GM12878 (cell line): ENCODE data around the gene FIZ1. TPM values are rescaled to one million over a fixed set of nuclear protein-coding genes. Genes with fewer than 3 reads are reported as not detected.
A peak's percentile ranks its signal among the peaks of the same experiment; 100 is the strongest.

ENCODE experiments used
- BMI1 ChIP-seq: fragments of 450-650 bp; IDR thresholded peaks from 2 replicates; pipeline ENCODE4 v1.6.1; 2016; ENCODE audit warnings: mild to moderate bottlenecking, moderate library complexity, borderline replicate concordance
- ELK1 ChIP-seq: IDR thresholded peaks from 2 replicates; pipeline ENCODE4 v1.6.1; 2012; ENCODE audit warnings: low read depth, low read length, improper control_type of control experiment
- FOXM1 ChIP-seq: IDR thresholded peaks from 2 replicates; pipeline ENCODE4 v1.6.1; 2012; ENCODE audit warnings: low read depth, mild to moderate bottlenecking, inconsistent platforms, low read length, moderate library complexity
- NFXL1 ChIP-seq: fragments of 450-650 bp; IDR thresholded peaks from 2 replicates; pipeline ENCODE4 v1.6.1; 2017; ENCODE audit warnings: antibody characterized with exemption, mild to moderate bottlenecking, borderline replicate concordance
- POLR2AphosphoS5 ChIP-seq: IDR thresholded peaks from 2 replicates; pipeline ENCODE4 v1.6.1; 2011; ENCODE audit warnings: mild to moderate bottlenecking, low read length, inconsistent platforms
- RBBP5 ChIP-seq: fragments of 200-600 bp; sonication (generic); conservative IDR thresholded peaks from 2 replicates; pipeline ENCODE4 v1.6.1; 2016
- SMAD5 ChIP-seq: IDR thresholded peaks from 2 replicates; pipeline ENCODE4 v1.6.1; 2016; ENCODE audit warnings: antibody characterized with exemption, low read depth
- STAT1 ChIP-seq: fragments of 450-650 bp; conservative IDR thresholded peaks from 2 replicates; pipeline ENCODE4 v1.6.1; 2014; ENCODE audit warnings: antibody characterized with exemption, mild to moderate bottlenecking
- WRNIP1 ChIP-seq: IDR thresholded peaks from 2 replicates; pipeline ENCODE4 v1.6.1; 2011; ENCODE audit warnings: low read depth, low read length, improper control_type of control experiment, borderline replicate concordance
- YY1 ChIP-seq: IDR thresholded peaks from 2 replicates; pipeline ENCODE4 v1.6.1; 2011; ENCODE audit warnings: low read depth, mild to moderate bottlenecking, low read length
- ZBED1 ChIP-seq: IDR thresholded peaks from 2 replicates; pipeline ENCODE4 v1.6.1; 2016; ENCODE audit warnings: borderline replicate concordance
- ZNF217 ChIP-seq: fragments of 450-650 bp; IDR thresholded peaks from 2 replicates; pipeline ENCODE4 v1.6.1; 2017; ENCODE audit warnings: antibody characterized with exemption, mild to moderate bottlenecking
- ZNF687 ChIP-seq: fragments of 450-650 bp; IDR thresholded peaks from 2 replicates; pipeline ENCODE4 v1.6.1; 2017; ENCODE audit warnings: mild to moderate bottlenecking, moderate library complexity
- polyA plus RNA-seq, 11 experiments: library from polyadenylated mRNA; depleted of rRNA in 4 of 11; unstranded in 6 of 11; stranded (reverse) in 5 of 11; fragments of >200 nt; fragmentation: Nextera tagmentation in 4 of 11; fragmentation: Illumina TruSeq in 1 of 11; extraction: Ambion mirVana in 4 of 11; extraction: Trizol in 1 of 11; gene quantifications; 1 replicate in 1 of 11; 2 replicates in 10 of 11; pipeline versions ENCODE4 v1.2.1 to v1.2.3, GENCODE V29; 2011 to 2016; ENCODE audit warnings: inconsistent platforms in 2 of 11, missing spikeins in 2 of 11, low read depth in 1 of 11
- total RNA-seq, 4 experiments: library from RNA; depleted of rRNA in 3 of 4; stranded (reverse); fragments of >200 nt in 3 of 4; fragmentation: Illumina TruSeq in 1 of 4; extraction: Trizol in 1 of 4; gene quantifications; 2 replicates each; pipeline versions ENCODE4 v1.2.1 to v1.2.3, GENCODE V29; 2013 to 2021
- TF ChIP-seq, protein P1 (sequence below): fragments of 450-650 bp; formaldehyde crosslinking; IDR thresholded peaks from 2 replicates; pipeline ENCODE4 v1.4.0; 2022; ENCODE audit warnings: mild to moderate bottlenecking, moderate library complexity
- TF ChIP-seq, protein P2 (sequence below): IDR thresholded peaks from 2 replicates; pipeline ENCODE4 v1.6.1; 2011; ENCODE audit warnings: mild to moderate bottlenecking, low read depth, low read length, moderate library complexity; ENCODE audit not compliant: insufficient replicate concordance
- TF ChIP-seq, protein P3 (sequence below): IDR thresholded peaks from 2 replicates; pipeline ENCODE4 v1.6.1; 2012; ENCODE audit warnings: mild to moderate bottlenecking, low read depth, low read length

FIZ1 gene
- total and polyA plus RNA-seq, 10 of the 15 experiments (the other 5 are each of a cell fraction or from before 2014, with no cell fraction given): 0.60 to 16.8 (median 4.2) TPM

- TF ChIP-seq YY1: peak; percentile 93
- TF ChIP-seq RBBP5: 0 out of 2 replicates have a peak, but pooled peaks have one; percentile 34
- TF ChIP-seq ZNF687: no peak
- 0 out of 2 replicates have a peak, but pooled peaks have one; percentile 47 for TF ChIP-seq ZBED1
- TF ChIP-seq STAT1: peak; percentile 93; the same call in 1 of the 2 replicates
- TF ChIP-seq FOXM1: no peak
- TF ChIP-seq NFXL1: no peak
- no peak for TF ChIP-seq WRNIP1
- TF ChIP-seq, protein P1, sequence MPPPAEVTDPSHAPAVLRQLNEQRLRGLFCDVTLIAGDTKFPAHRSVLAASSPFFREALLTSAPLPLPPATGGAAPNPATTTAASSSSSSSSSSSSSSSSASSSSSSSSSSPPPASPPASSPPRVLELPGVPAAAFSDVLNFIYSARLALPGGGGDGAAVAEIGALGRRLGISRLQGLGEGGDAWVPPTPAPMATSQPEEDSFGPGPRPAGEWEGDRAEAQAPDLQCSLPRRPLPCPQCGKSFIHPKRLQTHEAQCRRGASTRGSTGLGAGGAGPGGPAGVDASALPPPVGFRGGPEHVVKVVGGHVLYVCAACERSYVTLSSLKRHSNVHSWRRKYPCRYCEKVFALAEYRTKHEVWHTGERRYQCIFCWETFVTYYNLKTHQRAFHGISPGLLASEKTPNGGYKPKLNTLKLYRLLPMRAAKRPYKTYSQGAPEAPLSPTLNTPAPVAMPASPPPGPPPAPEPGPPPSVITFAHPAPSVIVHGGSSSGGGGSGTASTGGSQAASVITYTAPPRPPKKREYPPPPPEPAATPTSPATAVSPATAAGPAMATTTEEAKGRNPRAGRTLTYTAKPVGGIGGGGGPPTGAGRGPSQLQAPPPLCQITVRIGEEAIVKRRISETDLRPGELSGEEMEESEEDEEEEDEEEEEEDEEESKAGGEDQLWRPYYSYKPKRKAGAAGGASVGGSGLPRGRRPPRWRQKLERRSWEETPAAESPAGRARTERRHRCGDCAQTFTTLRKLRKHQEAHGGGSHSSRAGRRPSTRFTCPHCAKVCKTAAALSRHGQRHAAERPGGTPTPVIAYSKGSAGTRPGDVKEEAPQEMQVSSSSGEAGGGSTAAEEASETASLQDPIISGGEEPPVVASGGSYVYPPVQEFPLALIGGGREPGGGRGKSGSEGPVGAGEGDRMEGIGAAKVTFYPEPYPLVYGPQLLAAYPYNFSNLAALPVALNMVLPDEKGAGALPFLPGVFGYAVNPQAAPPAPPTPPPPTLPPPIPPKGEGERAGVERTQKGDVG: no peak
- TF ChIP-seq SMAD5: no peak; the same call in 1 of the 2 replicates
- TF ChIP-seq, protein P2, sequence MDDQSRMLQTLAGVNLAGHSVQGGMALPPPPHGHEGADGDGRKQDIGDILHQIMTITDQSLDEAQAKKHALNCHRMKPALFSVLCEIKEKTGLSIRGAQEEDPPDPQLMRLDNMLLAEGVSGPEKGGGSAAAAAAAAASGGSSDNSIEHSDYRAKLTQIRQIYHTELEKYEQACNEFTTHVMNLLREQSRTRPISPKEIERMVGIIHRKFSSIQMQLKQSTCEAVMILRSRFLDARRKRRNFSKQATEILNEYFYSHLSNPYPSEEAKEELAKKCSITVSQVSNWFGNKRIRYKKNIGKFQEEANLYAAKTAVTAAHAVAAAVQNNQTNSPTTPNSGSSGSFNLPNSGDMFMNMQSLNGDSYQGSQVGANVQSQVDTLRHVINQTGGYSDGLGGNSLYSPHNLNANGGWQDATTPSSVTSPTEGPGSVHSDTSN: no peak
- TF ChIP-seq POLR2AphosphoS5: peak; percentile 25; the same call in 1 of the 2 replicates
- no peak for TF ChIP-seq BMI1
- TF ChIP-seq, protein P3, sequence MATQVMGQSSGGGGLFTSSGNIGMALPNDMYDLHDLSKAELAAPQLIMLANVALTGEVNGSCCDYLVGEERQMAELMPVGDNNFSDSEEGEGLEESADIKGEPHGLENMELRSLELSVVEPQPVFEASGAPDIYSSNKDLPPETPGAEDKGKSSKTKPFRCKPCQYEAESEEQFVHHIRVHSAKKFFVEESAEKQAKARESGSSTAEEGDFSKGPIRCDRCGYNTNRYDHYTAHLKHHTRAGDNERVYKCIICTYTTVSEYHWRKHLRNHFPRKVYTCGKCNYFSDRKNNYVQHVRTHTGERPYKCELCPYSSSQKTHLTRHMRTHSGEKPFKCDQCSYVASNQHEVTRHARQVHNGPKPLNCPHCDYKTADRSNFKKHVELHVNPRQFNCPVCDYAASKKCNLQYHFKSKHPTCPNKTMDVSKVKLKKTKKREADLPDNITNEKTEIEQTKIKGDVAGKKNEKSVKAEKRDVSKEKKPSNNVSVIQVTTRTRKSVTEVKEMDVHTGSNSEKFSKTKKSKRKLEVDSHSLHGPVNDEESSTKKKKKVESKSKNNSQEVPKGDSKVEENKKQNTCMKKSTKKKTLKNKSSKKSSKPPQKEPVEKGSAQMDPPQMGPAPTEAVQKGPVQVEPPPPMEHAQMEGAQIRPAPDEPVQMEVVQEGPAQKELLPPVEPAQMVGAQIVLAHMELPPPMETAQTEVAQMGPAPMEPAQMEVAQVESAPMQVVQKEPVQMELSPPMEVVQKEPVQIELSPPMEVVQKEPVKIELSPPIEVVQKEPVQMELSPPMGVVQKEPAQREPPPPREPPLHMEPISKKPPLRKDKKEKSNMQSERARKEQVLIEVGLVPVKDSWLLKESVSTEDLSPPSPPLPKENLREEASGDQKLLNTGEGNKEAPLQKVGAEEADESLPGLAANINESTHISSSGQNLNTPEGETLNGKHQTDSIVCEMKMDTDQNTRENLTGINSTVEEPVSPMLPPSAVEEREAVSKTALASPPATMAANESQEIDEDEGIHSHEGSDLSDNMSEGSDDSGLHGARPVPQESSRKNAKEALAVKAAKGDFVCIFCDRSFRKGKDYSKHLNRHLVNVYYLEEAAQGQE: no peak
- no peak for TF ChIP-seq ZNF217
- TF ChIP-seq ELK1: peak; percentile 37; the same call in 1 of the 2 replicates
Measured at GRCh38 chr19:55599842-55600661, 735 bp upstream of the FIZ1 start, which contains the start of gene ZNF524 (continued).
